CD4-positive, alpha-beta T cell (primary cell): ENCODE results near the gene MICAL3. TPM values are rescaled to one million over a fixed set of nuclear protein-coding genes. Genes with fewer than 3 reads are reported as not detected.

Source experiments
- ATAC-seq: fragments of 200-7000 bp; cut with Tn5 transposase; one replicate; pipeline ENCODE4 v1.10.0; 2022; ENCODE audit warnings: mild to moderate bottlenecking; ENCODE audit not compliant: poor library complexity
- CTCF ChIA-PET: fragments of 350-600 bp; sonication (Branson Sonifier 250); formaldehyde crosslinking; loops from one replicate; lab custom pipeline; 2021; ENCODE audit warnings: antibody characterized with exemption, inconsistent platforms; lab: Charles Lee
- POLR2A ChIA-PET: fragments of 350-600 bp; sonication (Branson Sonifier 250); formaldehyde crosslinking; loops from one replicate; lab custom pipeline; 2021; ENCODE audit warnings: antibody characterized with exemption, inconsistent platforms; lab: Charles Lee
- DNase-seq, 14 experiments: peaks; one replicate each; pipeline ENCODE4 v3.0.0-alpha.2; 2013 to 2020; ENCODE audit warnings: mixed read lengths in 2 of 14
- H3K27ac ChIP-seq, 2 donors: one replicate each; pipeline versions ENCODE4 v1.5.1 to v1.7.0; 2013; ENCODE audit warnings: low read length in 2 of 2, low read depth in 1 of 2, mild to moderate bottlenecking in 1 of 2
- H3K27me3 ChIP-seq, 2 experiments: 1 replicate in 1 of 2; 2 replicates in 1 of 2; pipeline versions ENCODE4 v1.6.1 to v1.7.0; 2013; ENCODE audit warnings: low read length in 2 of 2, control low read depth in 1 of 2, mild to moderate bottlenecking in 1 of 2, moderate library complexity in 1 of 2; ENCODE audit not compliant: insufficient read depth in 2 of 2, control insufficient read depth in 1 of 2
- H3K36me3 ChIP-seq: one replicate; pipeline ENCODE4 v1.6.1; 2013; ENCODE audit warnings: low read length, control low read depth; ENCODE audit not compliant: insufficient read depth
- H3K4me1 ChIP-seq: one replicate; pipeline ENCODE4 v1.6.1; 2013; ENCODE audit warnings: low read length, control low read depth; ENCODE audit not compliant: insufficient read depth
- H3K4me3 ChIP-seq: one replicate; pipeline ENCODE4 v1.5.1; 2013; ENCODE audit warnings: mild to moderate bottlenecking, low read length, moderate library complexity
- H3K9me3 ChIP-seq, 2 experiments: 1 replicate in 1 of 2; 2 replicates in 1 of 2; pipeline versions ENCODE4 v1.6.1 to v1.7.0; 2013; ENCODE audit warnings: low read length in 2 of 2, mild to moderate bottlenecking in 2 of 2, control low read depth in 1 of 2, moderate library complexity in 1 of 2; ENCODE audit not compliant: control insufficient read depth in 1 of 2, insufficient read depth in 1 of 2
- H3K27ac Mint-ChIP-seq: one replicate; pipeline ENCODE4 v1.8.0; 2020; ENCODE audit warnings: mixed read lengths
- H3K27me3 Mint-ChIP-seq: one replicate; pipeline ENCODE4 v1.8.0; 2021; ENCODE audit warnings: mixed read lengths
- H3K36me3 Mint-ChIP-seq: one replicate; pipeline ENCODE4 v1.8.0; 2021; ENCODE audit warnings: low read depth, mixed read lengths
- H3K4me1 Mint-ChIP-seq: one replicate; pipeline ENCODE4 v1.8.0; 2021; ENCODE audit warnings: low read depth, mixed read lengths
- H3K4me3 Mint-ChIP-seq: one replicate; pipeline ENCODE4 v1.8.0; 2020; ENCODE audit warnings: mild to moderate bottlenecking, mixed read lengths
- H3K9me3 Mint-ChIP-seq: one replicate; pipeline ENCODE4 v1.8.0; 2020; ENCODE audit warnings: mixed read lengths
- CTCF ChIP-seq: fragments of 200-600 bp; IDR thresholded peaks from one replicate; pipeline ENCODE4 v1.8.0; 2022; ENCODE audit warnings: antibody characterized with exemption, mild to moderate bottlenecking
- intact Hi-C, 2 experiments: fragments of 100-400 bp; cut with DNase I in 1 of 2; cut with micrococcal nuclease in 1 of 2; formaldehyde crosslinking; loops; one replicate each; pipeline versions ENCODE4 v1.15.1 to v1.9.0; 2023 to 2025; cut with DNase I, micrococcal nuclease
- total RNA-seq, 174 experiments: library from RNA in 2 of 174; stranded (reverse) in 2 of 174; gene quantifications; one replicate each; pipeline ENCODE4 v1.2.3 and lab custom pipeline; 2021 to 2026

MICAL3 gene
- total RNA-seq, 2 experiments from 2014 or later, result 9.4 to 9.9 TPM

DNA sequence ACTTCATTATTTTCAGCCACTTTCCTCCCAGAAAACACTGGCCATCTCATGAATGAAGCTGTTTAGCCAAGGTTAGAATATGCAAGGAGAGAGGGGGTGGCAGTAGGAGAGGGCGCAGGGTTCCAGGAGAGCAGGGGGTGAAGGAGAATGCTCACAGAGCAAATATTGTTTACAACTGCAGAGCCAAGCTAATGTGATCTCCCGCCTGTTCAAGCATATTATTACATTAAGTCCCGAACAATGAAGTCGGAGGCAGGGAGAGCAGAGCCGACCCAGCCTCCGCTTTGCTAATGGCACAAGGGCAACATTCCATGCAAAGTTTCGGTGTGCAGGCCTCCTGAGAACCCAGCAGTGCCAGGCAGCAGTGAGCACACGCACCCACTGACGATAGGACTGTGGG, 80.1 kb downstream of the MICAL3 start:
- CTCF ChIA-PET, result no interaction called here
- no peak overlapping the region for H3K4me3 Mint-ChIP-seq
- H3K9me3 Mint-ChIP-seq, result no peaks in the 10 kb centered on the region
- no peaks in the 10 kb centered on the region for H3K36me3 Mint-ChIP-seq
- H3K36me3 ChIP-seq, result no peaks in the 10 kb centered on the region
- H3K4me1 ChIP-seq, result no peaks in the 10 kb centered on the region
- DNase-seq (no peak), ATAC-seq (no peak)
- no peaks in the 10 kb centered on the region for H3K27me3 Mint-ChIP-seq
- no peaks in the 10 kb centered on the region for H3K27me3 ChIP-seq
- no peak overlapping the region for H3K27ac ChIP-seq
- H3K4me1 Mint-ChIP-seq, result peaks cover 4% of the 10 kb centered on the region
- H3K4me3 ChIP-seq, result no peak overlapping the region
- no peak overlapping the region for H3K27ac Mint-ChIP-seq
- intact Hi-C loops, result no loop called here
- no peak for TF ChIP-seq CTCF
- H3K9me3 ChIP-seq, result no peaks in the 10 kb centered on the region
- POLR2A ChIA-PET, result no interaction called here

- Histone ChIP-seq H3K27ac (no peak overlapping the region), H3K4me1 (no peaks in the 10 kb centered on the region), H3K27me3 (no peaks in the 10 kb centered on the region), H3K4me3 (no peak overlapping the region), H3K36me3 (no peaks in the 10 kb centered on the region), H3K9me3 (no peaks in the 10 kb centered on the region)
- Mint-ChIP-seq H3K9me3 (no peaks in the 10 kb centered on the region), H3K4me1 (peaks cover 4% of the 10 kb centered on the region), H3K27me3 (no peaks in the 10 kb centered on the region), H3K36me3 (no peaks in the 10 kb centered on the region), H3K4me3 (no peak overlapping the region), H3K27ac (no peak overlapping the region)
- no peak for ATAC-seq
- DNase-seq, result no peak
- TF ChIP-seq CTCF, result no peak
- ChIA-PET CTCF (no interaction called here), POLR2A (no interaction called here)
- intact Hi-C loops, result no loop called here
These were observed 80.7 kb downstream of the MICAL3 start for GRCh38 chr22:17943533-17944249.

DNA sequence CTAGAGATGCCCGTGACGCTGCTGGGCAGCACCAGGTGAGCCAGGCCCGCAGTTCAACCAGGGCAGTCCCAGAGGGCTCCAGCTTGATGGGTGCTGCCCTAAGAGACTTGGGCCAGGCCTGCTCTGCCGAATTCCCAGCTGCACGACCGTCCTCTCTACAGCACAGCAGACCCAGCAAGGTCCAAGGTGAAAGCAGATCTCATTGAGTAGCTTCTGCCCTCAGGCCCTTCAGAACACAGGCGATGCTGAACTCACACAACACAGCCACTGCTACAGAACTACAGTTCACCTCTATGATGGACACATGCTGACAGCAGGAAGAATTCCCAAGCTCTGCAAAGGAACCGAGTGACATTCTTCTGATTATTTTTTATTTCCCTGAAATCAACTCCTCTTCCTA, 81.6 kb downstream of the MICAL3 start:
- DNase-seq, result no peak
- Histone ChIP-seq H3K9me3 (no peaks in the 10 kb centered on the region), H3K27ac (no peak overlapping the region), H3K4me1 (no peaks in the 10 kb centered on the region), H3K4me3 (no peak overlapping the region), H3K27me3 (no peaks in the 10 kb centered on the region), H3K36me3 (no peaks in the 10 kb centered on the region)
- no peak overlapping the region for H3K27ac Mint-ChIP-seq
- ChIA-PET CTCF (no interaction called here), POLR2A (no interaction called here)
- intact Hi-C loops, result no loop called here
- no peaks in the 10 kb centered on the region for H3K36me3 Mint-ChIP-seq
- H3K4me3 Mint-ChIP-seq, result no peak overlapping the region
- no peaks in the 10 kb centered on the region for H3K27me3 Mint-ChIP-seq
- no peak for ATAC-seq
- H3K9me3 Mint-ChIP-seq, result no peaks in the 10 kb centered on the region
- peaks cover 4% of the 10 kb centered on the region for H3K4me1 Mint-ChIP-seq
- no peak for TF ChIP-seq CTCF
